ENCODE results near the gene LDHD.

DNA sequence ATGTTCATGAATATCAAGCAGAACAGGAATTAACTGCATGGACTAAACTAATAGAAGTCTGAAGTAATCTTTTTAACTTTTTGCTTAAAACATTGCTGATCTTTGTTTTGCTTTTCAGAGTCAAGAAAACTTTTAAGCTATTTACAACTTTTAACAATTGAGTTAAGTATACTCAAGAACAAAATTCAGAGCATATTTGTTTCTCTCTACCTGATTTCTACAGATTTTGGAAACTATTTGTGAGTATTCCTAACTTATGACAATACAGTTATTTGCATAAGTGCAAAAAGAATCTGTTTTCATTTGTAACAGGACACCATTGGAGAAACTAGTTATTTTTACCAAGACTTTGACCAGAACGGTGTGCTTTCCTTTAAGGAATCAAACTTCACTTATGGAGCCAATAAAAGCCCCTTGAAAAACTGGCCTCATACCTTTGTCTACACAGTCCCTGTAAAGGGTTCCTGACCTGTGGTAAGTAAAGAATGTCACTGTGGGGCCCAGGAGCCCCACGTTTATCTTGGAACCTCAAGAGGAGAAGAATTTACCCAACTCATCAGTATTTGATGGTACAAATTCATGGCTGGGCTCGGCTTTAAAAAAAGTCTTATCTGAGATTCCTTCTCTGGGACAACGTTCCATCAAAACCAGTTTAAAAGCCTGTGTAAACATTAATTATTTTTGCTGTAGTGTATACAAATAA, 11.3 kb upstream of the LDHD start:
- TF ChIP-seq, protein P1, sequence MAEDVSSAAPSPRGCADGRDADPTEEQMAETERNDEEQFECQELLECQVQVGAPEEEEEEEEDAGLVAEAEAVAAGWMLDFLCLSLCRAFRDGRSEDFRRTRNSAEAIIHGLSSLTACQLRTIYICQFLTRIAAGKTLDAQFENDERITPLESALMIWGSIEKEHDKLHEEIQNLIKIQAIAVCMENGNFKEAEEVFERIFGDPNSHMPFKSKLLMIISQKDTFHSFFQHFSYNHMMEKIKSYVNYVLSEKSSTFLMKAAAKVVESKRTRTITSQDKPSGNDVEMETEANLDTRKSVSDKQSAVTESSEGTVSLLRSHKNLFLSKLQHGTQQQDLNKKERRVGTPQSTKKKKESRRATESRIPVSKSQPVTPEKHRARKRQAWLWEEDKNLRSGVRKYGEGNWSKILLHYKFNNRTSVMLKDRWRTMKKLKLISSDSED (CRISPR knock-in tag; IDR thresholded peaks at IDR 0.05), result no peak
- TF ChIP-seq SMARCC2 (IDR thresholded peaks at IDR 0.05) (no peak), MEF2D (CRISPR knock-in tag; IDR thresholded peaks at IDR 0.05) (no peak), TRIM24 (CRISPR knock-in tag; IDR thresholded peaks at IDR 0.05) (no peak), RCOR2 (CRISPR knock-in tag; IDR thresholded peaks at IDR 0.05) (no peak), POLR2A (IDR thresholded peaks at IDR 0.05; ENCODE audit: insufficient read depth in 1 of 2, low read depth in 2 of 2, low read length in 2 of 2) (no peak), ZFX (CRISPR knock-in tag; IDR thresholded peaks at IDR 0.05; ENCODE audit: low read depth) (no peak), ZSCAN30 (CRISPR knock-in tag; IDR thresholded peaks at IDR 0.05) (no peak)
- TF ChIP-seq, protein P2, sequence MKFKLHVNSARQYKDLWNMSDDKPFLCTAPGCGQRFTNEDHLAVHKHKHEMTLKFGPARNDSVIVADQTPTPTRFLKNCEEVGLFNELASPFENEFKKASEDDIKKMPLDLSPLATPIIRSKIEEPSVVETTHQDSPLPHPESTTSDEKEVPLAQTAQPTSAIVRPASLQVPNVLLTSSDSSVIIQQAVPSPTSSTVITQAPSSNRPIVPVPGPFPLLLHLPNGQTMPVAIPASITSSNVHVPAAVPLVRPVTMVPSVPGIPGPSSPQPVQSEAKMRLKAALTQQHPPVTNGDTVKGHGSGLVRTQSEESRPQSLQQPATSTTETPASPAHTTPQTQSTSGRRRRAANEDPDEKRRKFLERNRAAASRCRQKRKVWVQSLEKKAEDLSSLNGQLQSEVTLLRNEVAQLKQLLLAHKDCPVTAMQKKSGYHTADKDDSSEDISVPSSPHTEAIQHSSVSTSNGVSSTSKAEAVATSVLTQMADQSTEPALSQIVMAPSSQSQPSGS (CRISPR knock-in tag; IDR thresholded peaks at IDR 0.05), result no peak
- TF ChIP-seq, protein P3, sequence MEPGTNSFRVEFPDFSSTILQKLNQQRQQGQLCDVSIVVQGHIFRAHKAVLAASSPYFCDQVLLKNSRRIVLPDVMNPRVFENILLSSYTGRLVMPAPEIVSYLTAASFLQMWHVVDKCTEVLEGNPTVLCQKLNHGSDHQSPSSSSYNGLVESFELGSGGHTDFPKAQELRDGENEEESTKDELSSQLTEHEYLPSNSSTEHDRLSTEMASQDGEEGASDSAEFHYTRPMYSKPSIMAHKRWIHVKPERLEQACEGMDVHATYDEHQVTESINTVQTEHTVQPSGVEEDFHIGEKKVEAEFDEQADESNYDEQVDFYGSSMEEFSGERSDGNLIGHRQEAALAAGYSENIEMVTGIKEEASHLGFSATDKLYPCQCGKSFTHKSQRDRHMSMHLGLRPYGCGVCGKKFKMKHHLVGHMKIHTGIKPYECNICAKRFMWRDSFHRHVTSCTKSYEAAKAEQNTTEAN (CRISPR knock-in tag; conservative IDR thresholded peaks at IDR 0.05), result no peak
- TF ChIP-seq, protein P4, sequence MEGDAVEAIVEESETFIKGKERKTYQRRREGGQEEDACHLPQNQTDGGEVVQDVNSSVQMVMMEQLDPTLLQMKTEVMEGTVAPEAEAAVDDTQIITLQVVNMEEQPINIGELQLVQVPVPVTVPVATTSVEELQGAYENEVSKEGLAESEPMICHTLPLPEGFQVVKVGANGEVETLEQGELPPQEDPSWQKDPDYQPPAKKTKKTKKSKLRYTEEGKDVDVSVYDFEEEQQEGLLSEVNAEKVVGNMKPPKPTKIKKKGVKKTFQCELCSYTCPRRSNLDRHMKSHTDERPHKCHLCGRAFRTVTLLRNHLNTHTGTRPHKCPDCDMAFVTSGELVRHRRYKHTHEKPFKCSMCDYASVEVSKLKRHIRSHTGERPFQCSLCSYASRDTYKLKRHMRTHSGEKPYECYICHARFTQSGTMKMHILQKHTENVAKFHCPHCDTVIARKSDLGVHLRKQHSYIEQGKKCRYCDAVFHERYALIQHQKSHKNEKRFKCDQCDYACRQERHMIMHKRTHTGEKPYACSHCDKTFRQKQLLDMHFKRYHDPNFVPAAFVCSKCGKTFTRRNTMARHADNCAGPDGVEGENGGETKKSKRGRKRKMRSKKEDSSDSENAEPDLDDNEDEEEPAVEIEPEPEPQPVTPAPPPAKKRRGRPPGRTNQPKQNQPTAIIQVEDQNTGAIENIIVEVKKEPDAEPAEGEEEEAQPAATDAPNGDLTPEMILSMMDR (CRISPR knock-in tag; IDR thresholded peaks at IDR 0.05), result no peak
- TF ChIP-seq, protein P5, sequence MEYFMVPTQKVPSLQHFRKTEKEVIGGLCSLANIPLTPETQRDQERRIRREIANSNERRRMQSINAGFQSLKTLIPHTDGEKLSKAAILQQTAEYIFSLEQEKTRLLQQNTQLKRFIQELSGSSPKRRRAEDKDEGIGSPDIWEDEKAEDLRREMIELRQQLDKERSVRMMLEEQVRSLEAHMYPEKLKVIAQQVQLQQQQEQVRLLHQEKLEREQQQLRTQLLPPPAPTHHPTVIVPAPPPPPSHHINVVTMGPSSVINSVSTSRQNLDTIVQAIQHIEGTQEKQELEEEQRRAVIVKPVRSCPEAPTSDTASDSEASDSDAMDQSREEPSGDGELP (IDR thresholded peaks at IDR 0.05; ENCODE audit: borderline replicate concordance, low read depth), result no peak
- TF ChIP-seq, protein P6, sequence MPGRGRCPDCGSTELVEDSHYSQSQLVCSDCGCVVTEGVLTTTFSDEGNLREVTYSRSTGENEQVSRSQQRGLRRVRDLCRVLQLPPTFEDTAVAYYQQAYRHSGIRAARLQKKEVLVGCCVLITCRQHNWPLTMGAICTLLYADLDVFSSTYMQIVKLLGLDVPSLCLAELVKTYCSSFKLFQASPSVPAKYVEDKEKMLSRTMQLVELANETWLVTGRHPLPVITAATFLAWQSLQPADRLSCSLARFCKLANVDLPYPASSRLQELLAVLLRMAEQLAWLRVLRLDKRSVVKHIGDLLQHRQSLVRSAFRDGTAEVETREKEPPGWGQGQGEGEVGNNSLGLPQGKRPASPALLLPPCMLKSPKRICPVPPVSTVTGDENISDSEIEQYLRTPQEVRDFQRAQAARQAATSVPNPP (CRISPR knock-in tag; IDR thresholded peaks at IDR 0.05), result no peak
